HEK293 (cell line): ENCODE results near the gene EIF1AD.

Source experiments
- BCL11A ChIP-seq: fragments of 450-650 bp; formaldehyde crosslinking; IDR thresholded peaks from 2 replicates; pipeline ENCODE4 v1.5.1; 2016; ENCODE audit warnings: low read depth, missing biosample characterization, missing genetic modification characterization
- CTCF ChIP-seq: fragments of 450-650 bp; formaldehyde crosslinking; IDR thresholded peaks from 2 replicates; pipeline ENCODE4 v1.5.1; 2016; ENCODE audit warnings: missing biosample characterization, missing genetic modification characterization
- GLIS1 ChIP-seq: fragments of 450-650 bp; formaldehyde crosslinking; IDR thresholded peaks from 2 replicates; pipeline ENCODE4 v1.5.1; 2016; ENCODE audit warnings: missing biosample characterization, missing genetic modification characterization
- GLIS2 ChIP-seq: fragments of 450-650 bp; formaldehyde crosslinking; IDR thresholded peaks from 2 replicates; pipeline ENCODE4 v1.5.1; 2016; ENCODE audit warnings: missing biosample characterization, missing genetic modification characterization
- HIC1 ChIP-seq: fragments of 450-650 bp; formaldehyde crosslinking; IDR thresholded peaks from 2 replicates; pipeline ENCODE4 v1.5.1; 2016; ENCODE audit warnings: missing biosample characterization, missing genetic modification characterization
- KLF10 ChIP-seq: fragments of 450-650 bp; IDR thresholded peaks from 2 replicates; pipeline ENCODE4 v1.5.1; 2018; ENCODE audit warnings: missing biosample characterization, mild to moderate bottlenecking, missing genetic modification characterization
- KLF16 ChIP-seq: fragments of 450-650 bp; formaldehyde crosslinking; IDR thresholded peaks from 2 replicates; pipeline ENCODE4 v1.5.1; 2017; ENCODE audit warnings: missing biosample characterization, missing genetic modification characterization
- PATZ1 ChIP-seq: fragments of 450-650 bp; formaldehyde crosslinking; IDR thresholded peaks from 2 replicates; pipeline ENCODE4 v1.5.1; 2016; ENCODE audit warnings: missing biosample characterization, missing genetic modification characterization
- SCRT1 ChIP-seq: fragments of 450-650 bp; formaldehyde crosslinking; IDR thresholded peaks from 2 replicates; pipeline ENCODE4 v1.5.1; 2016; ENCODE audit warnings: missing biosample characterization, missing genetic modification characterization, borderline replicate concordance
- SCRT2 ChIP-seq: fragments of 450-650 bp; formaldehyde crosslinking; IDR thresholded peaks from 2 replicates; pipeline ENCODE4 v1.5.1; 2016; ENCODE audit warnings: missing biosample characterization, missing genetic modification characterization
- SP3 ChIP-seq: fragments of 450-650 bp; formaldehyde crosslinking; IDR thresholded peaks from 2 replicates; pipeline ENCODE4 v1.5.1; 2016; ENCODE audit warnings: missing biosample characterization, missing genetic modification characterization
- ZBTB10 ChIP-seq: fragments of 450-650 bp; formaldehyde crosslinking; IDR thresholded peaks from 2 replicates; pipeline ENCODE4 v1.5.1; 2016; ENCODE audit warnings: missing biosample characterization, missing genetic modification characterization
- ZBTB11 ChIP-seq: fragments of 450-650 bp; formaldehyde crosslinking; conservative IDR thresholded peaks from 2 replicates; pipeline ENCODE4 v1.5.1; 2016; ENCODE audit warnings: low read depth, missing biosample characterization, missing genetic modification characterization
- ZBTB17 ChIP-seq: fragments of 450-650 bp; formaldehyde crosslinking; IDR thresholded peaks from 2 replicates; pipeline ENCODE4 v1.5.1; 2016; ENCODE audit warnings: missing biosample characterization, missing genetic modification characterization
- ZBTB21 ChIP-seq: fragments of 450-650 bp; formaldehyde crosslinking; IDR thresholded peaks from 2 replicates; pipeline ENCODE4 v1.5.1; 2017; ENCODE audit warnings: missing biosample characterization, missing genetic modification characterization
- ZBTB6 ChIP-seq: fragments of 450-650 bp; formaldehyde crosslinking; IDR thresholded peaks from 2 replicates; pipeline ENCODE4 v1.5.1; 2017; ENCODE audit warnings: missing biosample characterization, missing genetic modification characterization
- ZIC2 ChIP-seq: fragments of 450-650 bp; formaldehyde crosslinking; IDR thresholded peaks from 2 replicates; pipeline ENCODE4 v1.5.1; 2016; ENCODE audit warnings: missing biosample characterization, missing genetic modification characterization
- ZNF155 ChIP-seq: fragments of 450-650 bp; formaldehyde crosslinking; IDR thresholded peaks from 2 replicates; pipeline ENCODE4 v1.5.1; 2016; ENCODE audit warnings: missing biosample characterization, missing genetic modification characterization
- ZNF175 ChIP-seq: fragments of 450-650 bp; formaldehyde crosslinking; IDR thresholded peaks from 2 replicates; pipeline ENCODE4 v1.5.1; 2016; ENCODE audit warnings: missing biosample characterization, missing genetic modification characterization
- ZNF2 ChIP-seq: fragments of 450-650 bp; formaldehyde crosslinking; IDR thresholded peaks from 2 replicates; pipeline ENCODE4 v1.5.1; 2016; ENCODE audit warnings: missing biosample characterization, missing genetic modification characterization
- ZNF521 ChIP-seq: fragments of 450-650 bp; formaldehyde crosslinking; IDR thresholded peaks from 2 replicates; pipeline ENCODE4 v1.5.1; 2017; ENCODE audit warnings: missing biosample characterization, mild to moderate bottlenecking, missing genetic modification characterization
- ZNF571 ChIP-seq: fragments of 450-650 bp; formaldehyde crosslinking; IDR thresholded peaks from 2 replicates; pipeline ENCODE4 v1.5.0; 2017; ENCODE audit warnings: missing biosample characterization, missing genetic modification characterization
- ZNF660 ChIP-seq: fragments of 450-650 bp; IDR thresholded peaks from 2 replicates; pipeline ENCODE4 v1.5.1; 2018; ENCODE audit warnings: missing biosample characterization, mild to moderate bottlenecking, missing genetic modification characterization
- ZNF664 ChIP-seq: fragments of 450-650 bp; formaldehyde crosslinking; IDR thresholded peaks from 2 replicates; pipeline ENCODE4 v1.5.1; 2016; ENCODE audit warnings: missing biosample characterization, missing genetic modification characterization
- ZNF76 ChIP-seq: fragments of 450-650 bp; formaldehyde crosslinking; IDR thresholded peaks from 2 replicates; pipeline ENCODE4; 2016; ENCODE audit warnings: low read depth, missing biosample characterization, missing genetic modification characterization, borderline replicate concordance
- ZNF777 ChIP-seq: fragments of 450-650 bp; formaldehyde crosslinking; IDR thresholded peaks from 2 replicates; pipeline ENCODE4 v1.5.1; 2017; ENCODE audit warnings: missing biosample characterization, missing genetic modification characterization, borderline replicate concordance
- ZNF830 ChIP-seq: fragments of 450-650 bp; IDR thresholded peaks from 2 replicates; pipeline ENCODE4 v1.5.0; 2018; ENCODE audit warnings: missing biosample characterization, missing genetic modification characterization, low read depth, mild to moderate bottlenecking, moderate library complexity
- ZXDB ChIP-seq: fragments of 450-650 bp; formaldehyde crosslinking; IDR thresholded peaks from 2 replicates; pipeline ENCODE4 v1.5.1; 2016; ENCODE audit warnings: missing biosample characterization, missing genetic modification characterization

Gene EIF1AD

GRCh38 chr11:66045177-66045639, 43.3 kb upstream of the EIF1AD start (continued):
- TF ChIP-seq PATZ1 (tag by site-specific recombination) (peak; percentile 92), SCRT1 (tag by site-specific recombination) (peak; percentile 83), KLF10 (tag by site-specific recombination) (no peak), ZBTB11 (tag by site-specific recombination) (no peak), ZBTB17 (tag by site-specific recombination) (peak; percentile 54), ZIC2 (tag by site-specific recombination) (no peak), ZNF830 (no peak), ZNF664 (tag by site-specific recombination) (no peak), GLIS2 (tag by site-specific recombination) (peak; percentile 71), ZNF571 (tag by site-specific recombination) (no peak), SP3 (peak; percentile 78), ZNF2 (tag by site-specific recombination) (no peak), ZNF76 (no peak), BCL11A (tag by site-specific recombination) (no peak), ZBTB21 (tag by site-specific recombination) (no peak), GLIS1 (tag by site-specific recombination) (peak; percentile 37; the same call in 1 of the 2 replicates), CTCF (tag by site-specific recombination) (peak; percentile 78), ZBTB10 (tag by site-specific recombination) (peak; percentile 74; the same call in 1 of the 2 replicates), ZNF175 (tag by site-specific recombination) (no peak), ZNF777 (tag by site-specific recombination) (no peak), ZXDB (tag by site-specific recombination) (no peak), ZNF660 (tag by site-specific recombination) (0 out of 2 replicates have a peak, but pooled peaks have one; percentile 24), HIC1 (0 out of 2 replicates have a peak, but pooled peaks have one; percentile 16), ZNF521 (tag by site-specific recombination) (no peak), ZNF155 (tag by site-specific recombination) (no peak), SCRT2 (tag by site-specific recombination) (peak; percentile 95), KLF16 (tag by site-specific recombination) (peak; percentile 73), ZBTB6 (no peak)
